Spleen (tissue), 7 donors: ENCODE measurements around the gene MYO18A.

Experiments used
- POLR2A ChIP-seq, 3 donors: fragments of 450-650 bp; IDR thresholded peaks; one replicate each; pipeline ENCODE4 v1.5.1; 2017; ENCODE audit warnings: antibody characterized with exemption in 3 of 3, mild to moderate bottlenecking in 1 of 3
- TF ChIP-seq, protein P1 (sequence below), 11 experiments: fragments of 200-600 bp in 7 of 11; fragments of 450-650 bp in 4 of 11; sonication (generic) in 4 of 11; IDR thresholded peaks in 8 of 11; conservative IDR thresholded peaks in 3 of 11; 1 replicate in 7 of 11; 2 replicates in 4 of 11; pipeline versions ENCODE4 v1.4.0 to v1.8.0; 2016 to 2021; ENCODE audit warnings: antibody characterized with exemption in 11 of 11, inconsistent platforms in 4 of 11, mild to moderate bottlenecking in 1 of 11
- donor health status: DM: no; HTN: no; CAD: no; lungs with moderate emphysema.
- donor health status: DM: no; HTN: no; CAD: no.
- donor health status: DM: no; HTN: no; CAD: no.

DNA sequence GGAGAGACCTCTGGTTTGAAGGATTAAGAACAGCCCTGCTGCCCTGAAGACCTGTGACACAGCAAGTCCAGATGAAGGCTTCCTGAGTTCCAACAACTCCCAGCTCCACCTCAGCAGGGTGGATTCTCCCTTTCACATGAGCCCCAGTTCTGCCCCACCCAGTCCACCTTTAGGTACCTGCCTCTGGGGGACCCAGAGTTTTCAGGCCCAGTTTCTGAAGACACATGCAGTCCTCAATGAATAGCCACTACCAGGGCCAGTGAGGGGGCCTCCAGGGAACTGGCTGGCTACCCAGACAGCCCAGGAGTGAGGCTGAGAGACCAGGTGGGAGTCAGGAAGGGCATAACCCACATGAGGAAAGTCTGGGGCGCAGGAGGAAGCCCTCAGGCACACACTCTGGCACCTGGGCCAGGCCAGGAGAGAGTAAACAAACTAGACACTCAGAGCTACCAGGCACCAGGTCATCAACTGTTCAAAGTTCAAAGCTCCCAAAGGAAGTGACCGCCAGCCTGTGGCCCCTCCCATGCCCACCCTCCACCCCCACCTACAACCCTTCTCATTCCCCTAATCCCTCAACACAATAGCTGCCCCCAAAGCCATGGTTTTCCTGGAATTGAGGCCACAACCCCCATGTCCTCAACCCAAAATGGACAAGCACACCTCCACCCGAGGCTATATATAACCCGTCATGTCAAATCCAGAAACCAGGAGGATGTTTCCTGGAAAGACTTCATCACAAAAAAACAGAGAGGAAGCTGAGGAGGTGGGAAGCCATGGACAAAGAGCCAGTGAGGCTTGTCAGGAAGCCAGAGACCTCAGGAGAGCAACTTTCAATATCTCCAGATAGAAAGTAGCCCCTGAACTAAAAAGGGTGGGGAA lies 2.1 kb downstream of the MYO18A start:
- TF ChIP-seq, protein P1, sequence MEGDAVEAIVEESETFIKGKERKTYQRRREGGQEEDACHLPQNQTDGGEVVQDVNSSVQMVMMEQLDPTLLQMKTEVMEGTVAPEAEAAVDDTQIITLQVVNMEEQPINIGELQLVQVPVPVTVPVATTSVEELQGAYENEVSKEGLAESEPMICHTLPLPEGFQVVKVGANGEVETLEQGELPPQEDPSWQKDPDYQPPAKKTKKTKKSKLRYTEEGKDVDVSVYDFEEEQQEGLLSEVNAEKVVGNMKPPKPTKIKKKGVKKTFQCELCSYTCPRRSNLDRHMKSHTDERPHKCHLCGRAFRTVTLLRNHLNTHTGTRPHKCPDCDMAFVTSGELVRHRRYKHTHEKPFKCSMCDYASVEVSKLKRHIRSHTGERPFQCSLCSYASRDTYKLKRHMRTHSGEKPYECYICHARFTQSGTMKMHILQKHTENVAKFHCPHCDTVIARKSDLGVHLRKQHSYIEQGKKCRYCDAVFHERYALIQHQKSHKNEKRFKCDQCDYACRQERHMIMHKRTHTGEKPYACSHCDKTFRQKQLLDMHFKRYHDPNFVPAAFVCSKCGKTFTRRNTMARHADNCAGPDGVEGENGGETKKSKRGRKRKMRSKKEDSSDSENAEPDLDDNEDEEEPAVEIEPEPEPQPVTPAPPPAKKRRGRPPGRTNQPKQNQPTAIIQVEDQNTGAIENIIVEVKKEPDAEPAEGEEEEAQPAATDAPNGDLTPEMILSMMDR (IDR thresholded peaks at IDR 0.05 in 8 of 11, conservative IDR thresholded peaks at IDR 0.05 in 3 of 11) = no peak
- no peak for TF ChIP-seq POLR2A (IDR thresholded peaks at IDR 0.05)
